Fibroblast of skin of left quadriceps (primary cell): ENCODE results near the gene KRT13.

Experiments
- DNase-seq, 2 experiments: peaks; one replicate each; pipeline ENCODE4 v3.0.0-alpha.2; 2013; ENCODE audit warnings: low read depth in 2 of 2

Gene KRT13

GRCh38 chr17:41519501-41520224 is 14.3 kb upstream of the KRT13 start:
- no peak for DNase-seq

GRCh38 chr17:41518789-41519449 is 13.5 kb upstream of the KRT13 start, which contains the start of gene KRT15:
Gene KRT15, minus strand, starts transcription at chr17:41518890. Its CDS starts 63 bp downstream, at chr17:41518827.
- no peak for DNase-seq

- DNase-seq: no peak
These were observed 12.6 kb upstream of the KRT13 start for GRCh38 chr17:41518031-41518430.

GRCh38 chr17:41516830-41517283 is 11.4 kb upstream of the KRT13 start:
- DNase-seq: no peak

GRCh38 chr17:41516147-41516829 is 10.9 kb upstream of the KRT13 start:
- no peak for DNase-seq

GRCh38 chr17:41513168-41513547 is 7.7 kb upstream of the KRT13 start:
- no peak for DNase-seq

- no peak for DNase-seq
These were observed 7.2 kb upstream of the KRT13 start for GRCh38 chr17:41512546-41513167.

GRCh38 chr17:41511716-41512115 is 6.3 kb upstream of the KRT13 start:
- DNase-seq: no peak

- no peak for DNase-seq
These were observed 5.7 kb upstream of the KRT13 start for GRCh38 chr17:41511116-41511515.

- no peak for DNase-seq
These were observed 5.0 kb upstream of the KRT13 start for GRCh38 chr17:41510251-41511065.

GRCh38 chr17:41507315-41507880 is 2.0 kb upstream of the KRT13 start:
- DNase-seq: no peak

- no peak for DNase-seq
These were observed 676 bp upstream of the KRT13 start for GRCh38 chr17:41505809-41506767.

- peak; percentile 20 to 25 for DNase-seq
These were observed 1.0 kb downstream of the KRT13 start for GRCh38 chr17:41504246-41504977.

GRCh38 chr17:41503202-41503601 is 2.2 kb downstream of the KRT13 start:
- no peak for DNase-seq

GRCh38 chr17:41500131-41500911 is 5.1 kb downstream of the KRT13 start:
- DNase-seq: peak; percentile 7 to 11

GRCh38 chr17:41499714-41500113 is 5.7 kb downstream of the KRT13 start:
- DNase-seq: no peak

- DNase-seq: no peak
These were observed 7.1 kb downstream of the KRT13 start for GRCh38 chr17:41498276-41498675.

- peak; percentile 56 to 61 for DNase-seq
These were observed 8.5 kb downstream of the KRT13 start for GRCh38 chr17:41496803-41497484.
